ENCODE measurements around the gene EGR1. TPM values are rescaled to one million over a fixed set of nuclear protein-coding genes. Genes with fewer than 3 reads are reported as not detected.

The EGR1 gene
- total RNA-seq, 1 experiment from 2014 or later: 1.9 TPM

DNA sequence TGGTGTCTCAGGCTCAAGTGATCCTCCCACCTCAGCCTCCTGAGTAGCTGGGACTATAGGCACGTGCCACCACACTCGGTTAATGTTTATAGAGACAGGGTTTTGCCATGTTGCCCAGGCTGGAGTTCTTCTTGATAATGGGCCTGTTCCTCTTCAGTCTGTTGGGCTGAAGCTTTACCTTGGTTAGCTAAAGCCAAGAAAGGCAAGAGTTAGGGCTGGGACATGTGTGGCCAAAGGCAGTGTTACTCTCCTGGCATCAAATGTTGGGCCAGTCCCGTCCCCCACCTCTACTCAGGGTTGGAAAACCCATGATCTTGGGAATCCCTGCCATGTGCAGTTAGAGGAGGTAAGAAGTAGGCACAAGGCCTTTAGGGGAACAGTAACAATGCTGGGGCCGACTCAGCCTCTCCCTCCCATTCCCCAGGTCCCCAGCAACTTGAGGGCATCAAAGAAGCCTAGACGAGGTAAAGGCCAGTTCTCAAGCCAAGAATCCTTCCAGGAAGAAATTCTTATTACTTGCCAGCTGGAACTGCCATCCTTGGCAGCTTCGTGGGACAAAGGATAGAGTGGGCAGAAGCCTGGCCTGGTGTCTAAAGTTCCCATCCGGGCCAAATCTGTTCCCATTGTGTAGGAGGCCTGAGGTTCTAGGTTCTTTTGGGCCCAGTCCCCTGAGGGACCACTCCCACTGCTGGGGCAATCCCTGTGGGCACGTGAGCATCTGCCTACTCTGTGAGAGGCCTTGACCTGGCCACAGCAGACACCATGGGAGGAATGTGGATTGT lies 4.5 kb downstream of the EGR1 start:
- no peaks in the 10 kb centered on the region for H3K36me3 ChIP-seq (ENCODE audit: low read depth, low read length)
- H3K4me1 ChIP-seq (ENCODE audit: insufficient read depth, low read length): no peaks in the 10 kb centered on the region
- no peak overlapping the region for H3K9ac ChIP-seq (ENCODE audit: low read length)
- TF ChIP-seq EZH2phosphoT487 (IDR thresholded peaks at IDR 0.05; ENCODE audit: borderline replicate concordance, low read length) (no peak), EZH2 (IDR thresholded peaks at IDR 0.05; ENCODE audit: low read length, unreplicated experiment) (no peak)
- TF ChIP-seq, protein P1, sequence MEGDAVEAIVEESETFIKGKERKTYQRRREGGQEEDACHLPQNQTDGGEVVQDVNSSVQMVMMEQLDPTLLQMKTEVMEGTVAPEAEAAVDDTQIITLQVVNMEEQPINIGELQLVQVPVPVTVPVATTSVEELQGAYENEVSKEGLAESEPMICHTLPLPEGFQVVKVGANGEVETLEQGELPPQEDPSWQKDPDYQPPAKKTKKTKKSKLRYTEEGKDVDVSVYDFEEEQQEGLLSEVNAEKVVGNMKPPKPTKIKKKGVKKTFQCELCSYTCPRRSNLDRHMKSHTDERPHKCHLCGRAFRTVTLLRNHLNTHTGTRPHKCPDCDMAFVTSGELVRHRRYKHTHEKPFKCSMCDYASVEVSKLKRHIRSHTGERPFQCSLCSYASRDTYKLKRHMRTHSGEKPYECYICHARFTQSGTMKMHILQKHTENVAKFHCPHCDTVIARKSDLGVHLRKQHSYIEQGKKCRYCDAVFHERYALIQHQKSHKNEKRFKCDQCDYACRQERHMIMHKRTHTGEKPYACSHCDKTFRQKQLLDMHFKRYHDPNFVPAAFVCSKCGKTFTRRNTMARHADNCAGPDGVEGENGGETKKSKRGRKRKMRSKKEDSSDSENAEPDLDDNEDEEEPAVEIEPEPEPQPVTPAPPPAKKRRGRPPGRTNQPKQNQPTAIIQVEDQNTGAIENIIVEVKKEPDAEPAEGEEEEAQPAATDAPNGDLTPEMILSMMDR (conservative IDR thresholded peaks at IDR 0.05; ENCODE audit: low read depth, low read length): no peak
- H3F3A ChIP-seq (ENCODE audit: low read length, unreplicated experiment): no peaks in the 10 kb centered on the region
- H3K27me3 ChIP-seq (ENCODE audit: low read length): peaks cover 16% of the 10 kb centered on the region
- ATAC-seq (no peak), DNase-seq (no peak)
- H3K79me2 ChIP-seq (ENCODE audit: low read length): no peaks in the 10 kb centered on the region
- CTCF ChIA-PET: interaction anchor here (0.6 kb wide), 1 partner anchor 34 kb away, joined by 5 read pairs; no protein-coding TSS in a partner anchor
- H3K4me3 ChIP-seq (ENCODE audit: low read length): no peak overlapping the region
- H3K4me2 ChIP-seq (ENCODE audit: low read length): no peak overlapping the region
- no peaks in the 10 kb centered on the region for H4K20me1 ChIP-seq (ENCODE audit: low read length)
- H2AFZ ChIP-seq (ENCODE audit: low read length): no peak overlapping the region
- no TSS peak for BruUV-seq (replicated peaks)
- intact Hi-C loops (cut with micrococcal nuclease): no loop called here
- no peaks in the 10 kb centered on the region for H3K9me2 ChIP-seq (replicated peaks; ENCODE audit: low read length)
- H3K27ac ChIP-seq (ENCODE audit: low read length): no peak overlapping the region
- H3K9me3 ChIP-seq (ENCODE audit: low read length): no peaks in the 10 kb centered on the region
- POLR2A ChIA-PET (ENCODE audit: unreplicated experiment): no interaction called here

- no peaks in the 10 kb centered on the region for H3K9me2 ChIP-seq (replicated peaks; ENCODE audit: low read length)
- ChIA-PET POLR2A (ENCODE audit: unreplicated experiment) (no interaction called here), CTCF (no interaction called here)
- H3K27ac ChIP-seq (ENCODE audit: low read length): no peak overlapping the region
- H2AFZ ChIP-seq (ENCODE audit: low read length): no peak overlapping the region
- no peak overlapping the region for H3K9ac ChIP-seq (ENCODE audit: low read length)
- H3K4me3 ChIP-seq (ENCODE audit: low read length): no peak overlapping the region
- H4K20me1 ChIP-seq (ENCODE audit: low read length): no peaks in the 10 kb centered on the region
- intact Hi-C loops (cut with micrococcal nuclease): no loop called here
- TF ChIP-seq EZH2 (IDR thresholded peaks at IDR 0.05; ENCODE audit: low read length, unreplicated experiment): no peak
- TF ChIP-seq EZH2phosphoT487 (IDR thresholded peaks at IDR 0.05; ENCODE audit: borderline replicate concordance, low read length): no peak
- TF ChIP-seq, protein P1 (conservative IDR thresholded peaks at IDR 0.05; ENCODE audit: low read depth, low read length): no peak
- no peak overlapping the region for H3K4me2 ChIP-seq (ENCODE audit: low read length)
- peaks cover 15% of the 10 kb centered on the region for H3K27me3 ChIP-seq (ENCODE audit: low read length)
- no peaks in the 10 kb centered on the region for H3K36me3 ChIP-seq (ENCODE audit: low read depth, low read length)
- DNase-seq (no peak), ATAC-seq (no peak)
- no TSS peak for BruUV-seq (replicated peaks)
- no peaks in the 10 kb centered on the region for H3K79me2 ChIP-seq (ENCODE audit: low read length)
- no peaks in the 10 kb centered on the region for H3K4me1 ChIP-seq (ENCODE audit: insufficient read depth, low read length)
- H3K9me3 ChIP-seq (ENCODE audit: low read length): no peaks in the 10 kb centered on the region
- H3F3A ChIP-seq (ENCODE audit: low read length, unreplicated experiment): no peaks in the 10 kb centered on the region
Observed at GRCh38 chr5:138470322-138471051, 5.2 kb downstream of the EGR1 start.

GRCh38 chr5:138471052-138471361 lies 5.7 kb downstream of the EGR1 start:
- no peak for ATAC-seq
- no peaks in the 10 kb centered on the region for H3K36me3 ChIP-seq (ENCODE audit: low read depth, low read length)
- TF ChIP-seq EZH2phosphoT487 (IDR thresholded peaks at IDR 0.05; ENCODE audit: borderline replicate concordance, low read length): no peak
- TF ChIP-seq, protein P1 (conservative IDR thresholded peaks at IDR 0.05; ENCODE audit: low read depth, low read length): no peak
- TF ChIP-seq EZH2 (IDR thresholded peaks at IDR 0.05; ENCODE audit: low read length, unreplicated experiment): no peak
- no peaks in the 10 kb centered on the region for H3K4me1 ChIP-seq (ENCODE audit: insufficient read depth, low read length)
- H3F3A ChIP-seq (ENCODE audit: low read length, unreplicated experiment): no peaks in the 10 kb centered on the region
- H2AFZ ChIP-seq (ENCODE audit: low read length): no peak overlapping the region
- no peaks in the 10 kb centered on the region for H3K9me3 ChIP-seq (ENCODE audit: low read length)
- H3K4me2 ChIP-seq (ENCODE audit: low read length): no peak overlapping the region
- no peak overlapping the region for H3K9ac ChIP-seq (ENCODE audit: low read length)
- no peaks in the 10 kb centered on the region for H4K20me1 ChIP-seq (ENCODE audit: low read length)
- BruUV-seq (replicated peaks): no TSS peak
- H3K9me2 ChIP-seq (replicated peaks; ENCODE audit: low read length): no peaks in the 10 kb centered on the region
- ChIA-PET POLR2A (ENCODE audit: unreplicated experiment) (no interaction called here), CTCF (no interaction called here)
- DNase-seq: no peak
- H3K4me3 ChIP-seq (ENCODE audit: low read length): no peak overlapping the region
- no peak overlapping the region for H3K27ac ChIP-seq (ENCODE audit: low read length)
- intact Hi-C loops (cut with micrococcal nuclease): no loop called here
- H3K27me3 ChIP-seq (ENCODE audit: low read length): peaks cover 10% of the 10 kb centered on the region
- no peaks in the 10 kb centered on the region for H3K79me2 ChIP-seq (ENCODE audit: low read length)
